AG04450 (cell line): Measurements from ENCODE around the gene PTPRJ. TPM values are rescaled to one million over a fixed set of nuclear protein-coding genes. Genes with fewer than 3 reads are reported as not detected.

Experiments
- CTCF ChIA-PET: fragments of 300-600, 350-600 bp; formaldehyde crosslinking; extraction: SDS; loops from one replicate; lab custom pipeline; 2022; ENCODE audit warnings: antibody characterized with exemption, inconsistent platforms; lab: Charles Lee
- POLR2A ChIA-PET: fragments of 350-600 bp; formaldehyde crosslinking; extraction: SDS; loops from one replicate; lab custom pipeline; 2021; ENCODE audit warnings: antibody characterized with exemption, inconsistent platforms; lab: Yijun Ruan, JAX
- DNase-seq: peaks from one replicate; pipeline ENCODE4 v3.0.0-alpha.2; 2011; ENCODE audit warnings: low read depth, low spot score
- H3K27ac ChIP-seq: one replicate; pipeline ENCODE4 v1.5.1; 2012; ENCODE audit warnings: low read depth, low read length, control low read depth
- H3K27me3 ChIP-seq: one replicate; pipeline ENCODE4 v1.6.0; 2012; ENCODE audit warnings: low read length; ENCODE audit not compliant: control insufficient read depth, insufficient read depth
- H3K4me3 ChIP-seq: 2 replicates; pipeline ENCODE4 v1.5.1; 2011; ENCODE audit warnings: mild to moderate bottlenecking, low read depth, low read length, control low read depth
- H3K9me3 ChIP-seq: 2 replicates; pipeline ENCODE4 v1.5.1; 2012; ENCODE audit warnings: low read length; ENCODE audit not compliant: control insufficient read depth, insufficient read depth
- CTCF ChIP-seq: IDR thresholded peaks from 2 replicates; pipeline ENCODE4 v1.5.1; 2011; ENCODE audit warnings: low read depth, low read length, control low read depth, inconsistent platforms
- polyA plus RNA-seq: library from polyadenylated mRNA; depleted of rRNA; stranded (reverse); fragments of >200 nt; gene quantifications from 2 replicates; pipeline ENCODE4 v1.2.3, GENCODE V29; 2011

Gene PTPRJ
- polyA plus RNA-seq, 1 experiment = 5.2 TPM

DNA sequence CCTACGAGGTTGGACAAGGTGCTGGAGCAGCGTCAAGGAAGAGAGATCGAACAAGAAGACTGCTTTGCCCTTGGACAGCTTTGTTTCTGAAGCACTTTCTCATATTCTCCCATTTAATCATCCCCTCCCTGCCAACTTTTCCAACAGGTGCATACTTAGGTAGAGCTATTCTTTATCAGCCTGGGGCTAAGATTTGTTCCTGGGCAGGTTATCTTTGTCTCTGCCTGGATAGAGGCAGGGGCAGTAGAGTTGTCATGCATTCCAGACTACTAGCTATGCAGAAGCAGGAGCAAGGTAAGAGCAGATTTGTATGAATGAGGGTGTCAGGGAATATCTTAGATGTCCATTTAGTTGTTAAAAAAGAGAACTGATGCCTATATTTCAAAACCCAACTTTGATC is 82.3 kb downstream of the PTPRJ start:
- no peak for TF ChIP-seq CTCF
- ChIA-PET CTCF (interaction anchor here (3.6 kb wide), 1 partner anchor 128 kb away, joined by 22 read pairs; no protein-coding TSS in a partner anchor), POLR2A (interaction anchor here (0.6 to 1.5 kb wide), 4 partner anchors 11 to 135 kb away, joined by 6 to 11 read pairs (median 9); no protein-coding TSS in a partner anchor)
- no peaks in the 10 kb centered on the region for H3K9me3 ChIP-seq
- no peak for DNase-seq
- H3K27ac ChIP-seq = peak overlapping the region; percentile 75
- H3K4me3 ChIP-seq = no peak overlapping the region
- H3K27me3 ChIP-seq = no peaks in the 10 kb centered on the region

GRCh38 chr11:48063424-48063978 is 83.1 kb downstream of the PTPRJ start:
- Histone ChIP-seq H3K9me3 (no peaks in the 10 kb centered on the region), H3K27me3 (no peaks in the 10 kb centered on the region), H3K4me3 (no peak overlapping the region), H3K27ac (peak overlapping the region; percentile 94)
- DNase-seq = peak; percentile 97
- ChIA-PET CTCF (interaction anchor here (0.6 to 3.6 kb wide), 6 partner anchors 37 to 129 kb away, joined by 3 to 22 read pairs (median 4); no protein-coding TSS in a partner anchor), POLR2A (interaction anchor here (0.6 to 1.8 kb wide), 13 partner anchors 12 to 692 kb away, joined by 3 to 12 read pairs (median 6); partner anchors contain the start of gene PTPRJ)
- TF ChIP-seq CTCF = no peak

DNA sequence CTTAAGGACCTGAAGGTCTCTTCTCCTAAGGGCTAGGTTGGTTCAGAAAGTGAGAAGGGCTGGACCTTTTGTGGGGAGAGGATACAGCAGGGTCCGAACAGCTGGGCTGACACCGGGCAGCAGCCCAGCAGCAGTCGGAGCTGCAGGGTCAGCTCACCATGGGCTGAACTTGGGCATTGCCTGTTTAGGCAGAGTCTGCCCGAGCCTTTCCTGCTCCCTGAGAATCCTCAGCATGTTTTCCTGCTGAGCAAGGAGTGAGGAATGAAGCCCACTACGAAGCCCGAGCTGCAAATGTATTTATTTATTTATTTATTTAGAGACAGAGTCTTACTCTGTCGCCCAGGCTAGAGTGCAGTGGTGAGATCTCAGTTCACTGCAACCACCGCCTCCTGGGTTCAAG is 83.9 kb downstream of the PTPRJ start:
- no peaks in the 10 kb centered on the region for H3K9me3 ChIP-seq
- ChIA-PET POLR2A (interaction anchor here (1.2 to 1.8 kb wide), 6 partner anchors 12 to 140 kb away, joined by 3 to 11 read pairs (median 6); no protein-coding TSS in a partner anchor), CTCF (interaction anchor here (0.6 to 3.6 kb wide), 5 partner anchors 36 to 130 kb away, joined by 3 to 22 read pairs (median 3); no protein-coding TSS in a partner anchor)
- TF ChIP-seq CTCF = no peak
- H3K27ac ChIP-seq = peak overlapping the region; percentile 94
- peak; percentile 71 for DNase-seq
- H3K4me3 ChIP-seq = peak overlapping the region; percentile 11
- no peaks in the 10 kb centered on the region for H3K27me3 ChIP-seq

- POLR2A ChIA-PET = no interaction called here
- no peak for DNase-seq
- Histone ChIP-seq H3K9me3 (no peaks in the 10 kb centered on the region), H3K27ac (no peak overlapping the region), H3K27me3 (no peaks in the 10 kb centered on the region), H3K4me3 (no peak overlapping the region)
- CTCF ChIA-PET = no interaction called here
- TF ChIP-seq CTCF = no peak
Observed at GRCh38 chr11:48066881-48067800, 86.8 kb downstream of the PTPRJ start.
